ENCODE results near the gene ZBTB20.

Gene ZBTB20

GRCh38 chr3:114392831-114393230 is 754.3 kb downstream of the ZBTB20 start:
- Histone ChIP-seq H3K27ac (ENCODE audit: low read depth, low read length) (no peak overlapping the region), H3F3A (ENCODE audit: insufficient read depth) (no peaks in the 10 kb centered on the region), H3K9ac (ENCODE audit: low read length) (no peak overlapping the region), H3K36me3 (ENCODE audit: low read length) (no peaks in the 10 kb centered on the region), H3K4me2 (ENCODE audit: low read depth, low read length, poor library complexity, severe bottlenecking) (no peak overlapping the region), H4K20me1 (ENCODE audit: low read depth, low read length) (no peaks in the 10 kb centered on the region), H3K79me2 (ENCODE audit: insufficient read depth, low read length) (no peaks in the 10 kb centered on the region), H3K9me3 (ENCODE audit: insufficient read depth, low read length) (no peaks in the 10 kb centered on the region), H3K4me3 (ENCODE audit: insufficient read depth, low read length, poor library complexity, severe bottlenecking) (no peak overlapping the region), H2AFZ (ENCODE audit: low read depth, low read length, severe bottlenecking) (no peak overlapping the region), H3K27me3 (ENCODE audit: low read length) (no peaks in the 10 kb centered on the region), H3K9me2 (replicated peaks; ENCODE audit: insufficient read depth, low read length) (no peaks in the 10 kb centered on the region)
- TF ChIP-seq CTCF (IDR thresholded peaks at IDR 0.05; ENCODE audit: insufficient read depth, low read length, poor library complexity, severe bottlenecking) = no peak
- no peak for TF ChIP-seq EZH2phosphoT487 (conservative IDR thresholded peaks at IDR 0.05; ENCODE audit: low read length)

- Histone ChIP-seq H3K9me2 (replicated peaks; ENCODE audit: insufficient read depth, low read length) (no peaks in the 10 kb centered on the region), H3K4me3 (ENCODE audit: insufficient read depth, low read length, poor library complexity, severe bottlenecking) (no peak overlapping the region), H3K27ac (ENCODE audit: low read depth, low read length) (no peak overlapping the region), H3K36me3 (ENCODE audit: low read length) (no peaks in the 10 kb centered on the region), H3K9me3 (ENCODE audit: insufficient read depth, low read length) (no peaks in the 10 kb centered on the region), H3K4me2 (ENCODE audit: low read depth, low read length, poor library complexity, severe bottlenecking) (no peak overlapping the region), H3K27me3 (ENCODE audit: low read length) (no peaks in the 10 kb centered on the region), H3K9ac (ENCODE audit: low read length) (no peak overlapping the region), H3F3A (ENCODE audit: insufficient read depth) (no peaks in the 10 kb centered on the region), H4K20me1 (ENCODE audit: low read depth, low read length) (no peaks in the 10 kb centered on the region), H3K79me2 (ENCODE audit: insufficient read depth, low read length) (no peaks in the 10 kb centered on the region), H2AFZ (ENCODE audit: low read depth, low read length, severe bottlenecking) (no peak overlapping the region)
- TF ChIP-seq CTCF (IDR thresholded peaks at IDR 0.05; ENCODE audit: insufficient read depth, low read length, poor library complexity, severe bottlenecking) = no peak
- TF ChIP-seq EZH2phosphoT487 (conservative IDR thresholded peaks at IDR 0.05; ENCODE audit: low read length) = no peak
These were observed 757.9 kb downstream of the ZBTB20 start for GRCh38 chr3:114389156-114389555.

GRCh38 chr3:114384558-114384903 is 762.6 kb downstream of the ZBTB20 start:
- Histone ChIP-seq H3K9me2 (replicated peaks; ENCODE audit: insufficient read depth, low read length) (no peaks in the 10 kb centered on the region), H3K4me2 (ENCODE audit: low read depth, low read length, poor library complexity, severe bottlenecking) (peak overlapping the region; percentile 49), H3K4me3 (ENCODE audit: insufficient read depth, low read length, poor library complexity, severe bottlenecking) (no peak overlapping the region)

More at GRCh38 chr3:114384558-114384903, 762.6 kb downstream of the ZBTB20 start:
- Histone ChIP-seq H3K36me3 (ENCODE audit: low read length) (no peaks in the 10 kb centered on the region), H3F3A (ENCODE audit: insufficient read depth) (no peaks in the 10 kb centered on the region), H3K9me3 (ENCODE audit: insufficient read depth, low read length) (no peaks in the 10 kb centered on the region), H3K27ac (ENCODE audit: low read depth, low read length) (no peak overlapping the region), H4K20me1 (ENCODE audit: low read depth, low read length) (no peaks in the 10 kb centered on the region), H3K9ac (ENCODE audit: low read length) (peak overlapping the region; percentile 26; the same call in 1 of the 2 replicates), H3K79me2 (ENCODE audit: insufficient read depth, low read length) (no peaks in the 10 kb centered on the region), H3K27me3 (ENCODE audit: low read length) (no peaks in the 10 kb centered on the region), H2AFZ (ENCODE audit: low read depth, low read length, severe bottlenecking) (peak overlapping the region; percentile 95)
- TF ChIP-seq EZH2phosphoT487 (conservative IDR thresholded peaks at IDR 0.05; ENCODE audit: low read length) = no peak
- TF ChIP-seq CTCF (IDR thresholded peaks at IDR 0.05; ENCODE audit: insufficient read depth, low read length, poor library complexity, severe bottlenecking) = no peak

All from SU-DHL-6 (cell line).